DLD1 (cell line): ENCODE measurements around the gene SNX22.
"Not testable (repeated sequence)": the region's sequence is repeated elsewhere in the genome, so short reads cannot be mapped to it uniquely, and the experiment has no call there.

Experiments
- in situ Hi-C: cut with HindIII; loops from 2 replicates; pipeline ENCODE4 v1.10.0; 2017; ENCODE audit warnings: low sequenced_read_pairs

The SNX22 gene

DNA sequence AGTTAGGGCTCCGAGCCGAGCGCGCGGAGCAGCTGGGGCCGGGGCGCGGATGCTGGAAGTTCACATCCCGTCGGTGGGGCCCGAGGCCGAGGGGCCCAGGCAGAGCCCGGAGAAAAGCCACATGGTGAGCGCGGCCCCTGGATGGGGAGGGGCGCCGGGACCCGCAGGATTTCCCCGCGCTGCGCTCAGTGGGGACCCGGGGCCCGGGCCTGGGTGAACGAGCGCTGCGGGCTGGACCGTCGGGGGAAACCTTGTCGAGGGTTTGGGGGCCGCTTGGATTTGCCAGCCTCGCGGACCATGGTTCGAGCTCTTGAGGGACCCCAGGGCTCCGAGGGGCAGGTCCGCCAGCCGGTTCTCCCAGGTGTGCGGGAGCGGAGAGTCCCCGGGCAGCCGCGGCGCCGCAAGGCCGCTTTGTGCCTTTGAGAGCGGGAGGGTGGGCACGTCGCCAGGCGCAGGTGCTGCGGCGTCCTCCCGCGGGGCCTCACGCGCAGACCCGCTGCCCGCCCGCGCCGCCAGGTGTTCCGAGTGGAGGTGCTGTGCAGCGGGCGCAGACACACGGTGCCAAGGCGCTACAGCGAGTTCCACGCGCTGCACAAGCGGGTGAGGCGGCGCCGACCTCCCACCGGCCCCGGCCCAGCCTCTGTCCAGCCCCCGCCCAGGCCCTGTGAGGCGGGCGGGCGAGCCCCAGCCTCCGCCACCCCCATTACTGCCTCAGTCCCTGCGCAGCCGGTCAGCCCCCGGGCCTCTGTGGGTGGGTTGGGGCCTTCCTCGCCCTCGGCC, at the start of gene SNX22:
Gene SNX22, plus strand, starts transcription at position 5 of the 780 bp plus-strand sequence. Its CDS starts 45 bp downstream, at position 50.
- in situ Hi-C loops: no loop called here

DNA sequence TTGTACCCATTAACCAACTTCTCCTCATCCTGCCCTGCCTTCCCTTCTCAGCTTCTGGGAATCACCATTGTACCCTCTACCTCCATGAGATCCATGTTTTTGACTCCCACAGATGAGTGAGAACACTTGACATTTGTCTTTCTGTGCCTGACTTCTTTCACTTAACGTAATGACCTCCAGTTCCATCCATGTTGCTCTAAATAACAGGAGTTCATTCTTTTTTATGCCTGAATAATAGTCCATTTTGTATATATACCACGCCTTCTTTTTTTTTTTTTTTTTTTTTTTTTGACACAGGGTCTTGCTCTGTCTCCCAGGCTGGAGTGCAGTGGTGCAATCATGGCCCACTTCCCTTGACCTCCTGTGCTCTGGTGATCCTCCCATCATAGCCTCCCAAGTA, 49.0 kb upstream of the SNX22 start:
- in situ Hi-C loops: no loop called here

GRCh38 chr15:64105113-64105704, 46.3 kb upstream of the SNX22 start:
- in situ Hi-C loops: no loop called here

- in situ Hi-C loops: no loop called here
Measured at GRCh38 chr15:64107337-64107736, 44.2 kb upstream of the SNX22 start.

- in situ Hi-C loops: not testable (repeated sequence)
Measured at GRCh38 chr15:64110108-64110701, 41.3 kb upstream of the SNX22 start.

DNA sequence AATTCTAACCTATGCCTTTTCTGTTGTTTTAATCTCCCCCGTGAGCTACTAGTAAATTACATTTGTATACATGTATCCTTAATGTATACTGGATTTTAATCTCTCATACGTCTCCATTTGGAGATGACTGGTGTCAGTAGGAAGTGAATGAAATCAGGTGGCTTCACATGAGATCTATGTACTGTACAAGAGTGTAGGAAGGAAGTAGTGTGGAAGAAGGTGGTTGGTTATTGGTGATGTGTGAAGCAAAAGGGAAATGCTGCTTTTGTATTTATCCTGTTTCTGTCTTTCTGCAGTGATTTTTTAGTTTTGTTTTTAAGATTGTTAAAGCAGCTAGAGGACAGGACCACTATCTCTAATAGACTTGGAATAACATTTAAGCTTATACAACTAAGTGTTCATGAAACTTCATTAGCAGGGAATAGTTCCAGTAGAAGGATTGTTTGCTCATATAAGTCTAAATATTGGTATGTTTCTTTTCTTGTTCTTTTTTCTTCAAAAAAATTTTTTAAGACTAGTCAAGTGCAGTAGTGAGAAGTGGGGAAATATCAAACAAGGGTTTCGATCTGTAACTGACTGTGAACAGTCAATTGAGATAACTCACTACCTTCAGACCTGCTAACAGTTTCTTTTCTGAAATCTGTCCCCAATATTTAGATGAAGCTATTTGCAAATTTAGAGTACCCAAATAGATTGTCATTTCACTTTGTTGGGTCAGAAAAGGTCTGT, 40.4 kb upstream of the SNX22 start:
- in situ Hi-C loops: no loop called here

- in situ Hi-C loops: no loop called here
Measured at GRCh38 chr15:64111679-64112050, 39.9 kb upstream of the SNX22 start.

DNA sequence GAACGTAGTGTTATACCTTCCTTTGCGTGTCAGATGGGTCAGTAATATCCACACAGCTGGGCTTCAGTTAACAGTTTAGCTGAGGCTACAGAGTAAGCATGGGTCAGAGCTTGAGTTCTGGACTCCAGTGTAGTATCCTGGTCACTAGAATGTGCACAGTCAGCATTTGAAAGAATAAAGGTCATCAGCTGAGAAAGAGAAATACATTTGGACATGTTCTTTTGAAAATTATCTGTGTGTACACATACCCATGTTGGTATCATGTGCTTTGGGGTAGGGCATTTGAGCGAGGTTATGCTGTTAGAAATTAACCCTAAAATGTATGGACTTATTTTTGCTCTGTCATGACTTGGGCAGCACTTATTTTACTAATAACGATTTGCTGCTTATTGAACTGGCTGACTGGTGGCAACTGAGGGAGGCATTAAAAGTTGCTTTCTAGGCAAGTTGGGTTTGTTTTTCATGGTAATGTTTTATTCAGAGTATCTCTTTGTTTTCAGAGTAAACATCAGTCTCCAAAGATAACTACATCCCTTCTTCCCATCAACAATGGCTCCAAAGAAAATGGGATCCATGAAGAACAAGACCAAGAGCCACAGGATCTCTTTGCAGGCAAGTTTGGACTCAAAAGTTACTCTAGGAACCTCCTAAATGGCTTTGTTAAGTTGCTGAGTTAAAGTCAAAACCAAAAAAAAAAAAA, 39.3 kb upstream of the SNX22 start:
- in situ Hi-C loops: no loop called here

- in situ Hi-C loops: no loop called here
Measured at GRCh38 chr15:64112904-64113303, 38.6 kb upstream of the SNX22 start.

GRCh38 chr15:64117759-64118487, 33.6 kb upstream of the SNX22 start:
- in situ Hi-C loops: no loop called here

- in situ Hi-C loops: not testable (repeated sequence)
Measured at GRCh38 chr15:64120322-64120721, 31.2 kb upstream of the SNX22 start.

DNA sequence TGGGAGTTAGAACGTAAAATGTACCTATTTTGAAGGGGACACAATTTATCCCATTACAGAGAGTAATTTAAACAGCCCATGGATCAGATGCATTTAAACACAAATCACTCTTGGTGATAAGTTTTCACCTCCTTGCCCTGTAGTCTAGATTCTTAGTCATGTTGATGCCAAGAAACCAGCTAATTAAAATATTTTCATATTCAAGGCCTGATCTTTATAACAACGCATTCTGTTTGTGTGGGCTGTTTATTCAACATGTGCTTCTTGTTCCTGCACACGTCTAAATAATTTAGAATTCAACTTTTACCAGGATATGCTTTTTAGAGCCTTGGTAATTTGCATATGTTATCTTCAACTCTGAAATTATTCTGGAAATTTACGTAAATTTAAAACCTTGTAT, 29.9 kb upstream of the SNX22 start:
- in situ Hi-C loops: no loop called here

- in situ Hi-C loops: no loop called here
Measured at GRCh38 chr15:64122444-64122843, 29.1 kb upstream of the SNX22 start.

DNA sequence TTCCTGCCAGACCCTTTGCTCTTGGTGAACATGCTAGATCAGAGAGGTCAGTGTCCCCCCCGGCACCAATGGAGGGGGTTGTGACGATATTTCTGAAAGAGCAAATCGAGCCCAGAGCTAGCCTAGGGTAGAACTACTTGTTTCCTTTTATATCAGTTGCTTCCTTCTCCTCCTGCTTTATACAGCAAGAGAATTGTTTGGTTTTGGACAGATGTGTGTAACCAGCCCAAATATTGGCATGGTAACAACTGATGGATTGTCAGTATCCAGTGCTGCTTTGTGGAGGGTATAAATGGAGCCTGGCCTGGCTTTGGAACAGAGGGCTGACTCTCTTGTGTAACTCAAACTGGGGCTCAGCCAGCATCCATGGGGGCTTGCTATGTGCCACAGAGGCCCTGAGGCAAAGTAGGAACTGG, 28.6 kb upstream of the SNX22 start:
- in situ Hi-C loops: no loop called here

DNA sequence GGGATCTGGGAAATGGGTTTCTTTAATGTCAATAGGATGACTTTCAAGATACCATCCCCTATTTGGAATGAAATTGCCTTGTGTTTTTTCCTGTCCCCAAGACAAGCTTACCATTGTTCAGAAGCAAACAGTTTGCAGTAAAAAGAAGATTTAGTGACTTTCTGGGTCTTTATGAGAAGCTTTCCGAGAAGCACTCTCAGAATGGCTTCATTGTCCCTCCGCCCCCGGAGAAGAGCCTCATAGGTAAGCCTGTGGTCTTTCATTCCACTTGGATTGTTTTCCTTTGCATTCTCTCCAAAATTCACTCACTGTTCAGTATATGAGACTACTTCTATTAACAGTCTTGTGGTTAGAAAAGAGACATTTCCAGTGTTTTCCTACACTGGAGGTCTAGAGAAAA, 25.6 kb upstream of the SNX22 start:
- in situ Hi-C loops: no loop called here

DNA sequence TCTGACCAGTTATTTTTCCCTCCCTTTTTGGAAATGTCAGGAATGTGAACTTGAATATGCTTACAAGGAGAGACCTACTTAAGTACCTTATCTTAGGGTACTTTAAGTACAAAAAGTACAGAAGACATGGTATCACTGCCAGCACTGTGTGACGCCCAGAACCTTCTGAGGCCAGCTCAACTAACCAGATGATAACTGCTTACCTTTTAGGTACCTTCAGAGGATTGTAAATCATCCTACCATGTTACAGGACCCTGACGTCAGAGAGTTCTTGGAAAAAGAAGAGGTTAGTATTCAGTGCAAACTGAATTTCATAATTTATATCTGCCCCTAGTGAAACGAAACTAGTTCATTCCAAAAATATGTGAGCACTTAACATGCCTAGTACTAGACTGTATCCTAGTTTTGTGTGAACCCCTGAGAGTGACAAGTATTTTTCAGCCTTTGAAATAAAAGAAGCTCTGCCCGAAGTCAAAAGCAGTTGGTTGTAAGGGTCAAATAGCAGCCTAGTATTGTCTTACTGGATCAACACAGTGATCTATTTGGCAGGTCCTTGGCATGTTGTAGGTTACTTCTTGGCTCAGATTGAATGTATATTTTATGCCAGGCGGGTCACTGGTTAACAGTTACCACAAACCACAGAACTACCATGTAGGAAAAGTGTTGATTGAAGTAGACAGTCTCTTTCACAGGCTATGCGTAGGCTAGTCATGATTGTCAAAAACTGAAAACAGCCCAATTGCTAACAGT, 23.8 kb upstream of the SNX22 start:
- in situ Hi-C loops: no loop called here

DNA sequence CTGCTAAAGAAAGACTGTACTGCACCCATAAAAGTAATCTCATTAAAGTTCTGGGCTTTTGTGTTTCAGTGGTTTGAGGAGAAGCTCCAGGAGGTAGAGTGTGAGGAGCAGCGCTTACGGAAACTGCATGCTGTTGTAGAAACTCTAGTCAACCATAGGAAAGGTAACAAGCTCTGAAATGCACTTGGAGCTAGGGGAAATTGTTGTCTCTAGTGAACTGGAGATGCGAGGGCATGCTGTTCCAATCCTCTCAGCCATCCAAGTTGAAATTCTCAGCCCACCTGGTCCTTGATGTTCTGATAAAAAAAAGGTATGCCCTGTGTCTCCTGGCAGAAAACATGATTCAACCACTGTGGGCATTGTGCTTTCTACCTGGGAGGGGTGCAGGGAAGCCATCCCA, 21.4 kb upstream of the SNX22 start:
- in situ Hi-C loops: no loop called here

- in situ Hi-C loops: no loop called here
Measured at GRCh38 chr15:64131547-64131946, 20.0 kb upstream of the SNX22 start.

DNA sequence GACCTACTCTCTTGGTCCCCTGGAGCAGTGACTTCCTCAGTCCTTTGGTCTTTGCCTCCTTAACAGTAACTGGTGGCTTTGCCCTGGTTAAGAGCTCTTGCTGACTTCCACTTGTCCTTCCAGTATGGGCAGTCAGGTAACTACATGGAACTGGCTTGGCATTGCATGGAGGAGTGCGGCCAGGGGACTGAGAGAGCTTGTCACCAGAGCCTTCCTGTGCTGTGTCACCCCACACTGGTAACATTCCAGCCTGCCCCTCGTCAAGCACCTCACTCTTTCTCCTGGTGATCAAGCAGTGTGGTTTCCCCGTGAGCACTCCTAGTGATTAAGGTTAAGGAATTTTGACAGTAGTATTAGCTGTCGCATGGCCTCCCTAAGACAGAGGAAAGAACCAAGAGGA, 19.3 kb upstream of the SNX22 start:
- in situ Hi-C loops: no loop called here
